PFSK-1 (cell line): ENCODE results near the gene UTS2R.

Source experiments
- SIN3A ChIP-seq: IDR thresholded peaks from 2 replicates; pipeline ENCODE4 v1.6.1; 2012; ENCODE audit warnings: mild to moderate bottlenecking, low read length, moderate library complexity, borderline replicate concordance; ENCODE audit not compliant: insufficient read depth
- TAF1 ChIP-seq: IDR thresholded peaks from 2 replicates; pipeline ENCODE4 v1.6.1; 2012; ENCODE audit warnings: low read length, control low read depth, borderline replicate concordance; ENCODE audit not compliant: insufficient read depth
- TF ChIP-seq, protein P1 (sequence below), 2 experiments: IDR thresholded peaks; 2 replicates each; pipeline versions ENCODE4 v1.6.1 to v1.8.0; 2011 to 2012; ENCODE audit warnings: low read depth in 2 of 2, low read length in 2 of 2, control low read depth in 1 of 2, inconsistent platforms in 1 of 2, mild to moderate bottlenecking in 1 of 2, moderate library complexity in 1 of 2; ENCODE audit not compliant: insufficient read depth in 1 of 2

DNA sequence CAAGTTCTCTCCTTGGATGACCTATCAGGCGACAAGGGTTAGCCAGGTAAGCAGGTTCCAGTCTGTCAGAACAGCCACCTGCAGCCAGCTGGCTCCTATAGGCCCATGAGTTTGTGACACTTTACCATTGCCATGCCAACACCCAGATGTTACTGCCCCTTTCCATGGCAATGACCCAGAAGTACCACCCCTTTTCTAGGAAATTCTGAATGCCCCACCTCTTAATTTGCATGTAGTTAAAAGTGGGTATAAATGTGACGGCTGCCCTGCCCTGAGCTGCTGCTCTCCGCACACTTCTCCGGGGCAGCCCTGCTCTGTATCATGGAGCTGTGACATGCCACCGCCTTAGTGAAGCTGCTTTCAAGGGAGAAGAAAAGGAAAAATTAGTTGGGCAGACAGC is 28.0 kb upstream of the UTS2R start:
- TF ChIP-seq, protein P1, sequence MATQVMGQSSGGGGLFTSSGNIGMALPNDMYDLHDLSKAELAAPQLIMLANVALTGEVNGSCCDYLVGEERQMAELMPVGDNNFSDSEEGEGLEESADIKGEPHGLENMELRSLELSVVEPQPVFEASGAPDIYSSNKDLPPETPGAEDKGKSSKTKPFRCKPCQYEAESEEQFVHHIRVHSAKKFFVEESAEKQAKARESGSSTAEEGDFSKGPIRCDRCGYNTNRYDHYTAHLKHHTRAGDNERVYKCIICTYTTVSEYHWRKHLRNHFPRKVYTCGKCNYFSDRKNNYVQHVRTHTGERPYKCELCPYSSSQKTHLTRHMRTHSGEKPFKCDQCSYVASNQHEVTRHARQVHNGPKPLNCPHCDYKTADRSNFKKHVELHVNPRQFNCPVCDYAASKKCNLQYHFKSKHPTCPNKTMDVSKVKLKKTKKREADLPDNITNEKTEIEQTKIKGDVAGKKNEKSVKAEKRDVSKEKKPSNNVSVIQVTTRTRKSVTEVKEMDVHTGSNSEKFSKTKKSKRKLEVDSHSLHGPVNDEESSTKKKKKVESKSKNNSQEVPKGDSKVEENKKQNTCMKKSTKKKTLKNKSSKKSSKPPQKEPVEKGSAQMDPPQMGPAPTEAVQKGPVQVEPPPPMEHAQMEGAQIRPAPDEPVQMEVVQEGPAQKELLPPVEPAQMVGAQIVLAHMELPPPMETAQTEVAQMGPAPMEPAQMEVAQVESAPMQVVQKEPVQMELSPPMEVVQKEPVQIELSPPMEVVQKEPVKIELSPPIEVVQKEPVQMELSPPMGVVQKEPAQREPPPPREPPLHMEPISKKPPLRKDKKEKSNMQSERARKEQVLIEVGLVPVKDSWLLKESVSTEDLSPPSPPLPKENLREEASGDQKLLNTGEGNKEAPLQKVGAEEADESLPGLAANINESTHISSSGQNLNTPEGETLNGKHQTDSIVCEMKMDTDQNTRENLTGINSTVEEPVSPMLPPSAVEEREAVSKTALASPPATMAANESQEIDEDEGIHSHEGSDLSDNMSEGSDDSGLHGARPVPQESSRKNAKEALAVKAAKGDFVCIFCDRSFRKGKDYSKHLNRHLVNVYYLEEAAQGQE (IDR thresholded peaks at IDR 0.05; ENCODE audit: insufficient read depth in 1 of 2, low read depth in 2 of 2, low read length in 2 of 2): no peak
- TF ChIP-seq TAF1 (no peak), SIN3A (no peak)
